ENCODE data around the gene ZNF124.

- TF ChIP-seq POLR2AphosphoS5 (IDR thresholded peaks at IDR 0.05) (no peak), POLR2A (IDR thresholded peaks at IDR 0.05) (no peak)
- TF ChIP-seq, protein P1, sequence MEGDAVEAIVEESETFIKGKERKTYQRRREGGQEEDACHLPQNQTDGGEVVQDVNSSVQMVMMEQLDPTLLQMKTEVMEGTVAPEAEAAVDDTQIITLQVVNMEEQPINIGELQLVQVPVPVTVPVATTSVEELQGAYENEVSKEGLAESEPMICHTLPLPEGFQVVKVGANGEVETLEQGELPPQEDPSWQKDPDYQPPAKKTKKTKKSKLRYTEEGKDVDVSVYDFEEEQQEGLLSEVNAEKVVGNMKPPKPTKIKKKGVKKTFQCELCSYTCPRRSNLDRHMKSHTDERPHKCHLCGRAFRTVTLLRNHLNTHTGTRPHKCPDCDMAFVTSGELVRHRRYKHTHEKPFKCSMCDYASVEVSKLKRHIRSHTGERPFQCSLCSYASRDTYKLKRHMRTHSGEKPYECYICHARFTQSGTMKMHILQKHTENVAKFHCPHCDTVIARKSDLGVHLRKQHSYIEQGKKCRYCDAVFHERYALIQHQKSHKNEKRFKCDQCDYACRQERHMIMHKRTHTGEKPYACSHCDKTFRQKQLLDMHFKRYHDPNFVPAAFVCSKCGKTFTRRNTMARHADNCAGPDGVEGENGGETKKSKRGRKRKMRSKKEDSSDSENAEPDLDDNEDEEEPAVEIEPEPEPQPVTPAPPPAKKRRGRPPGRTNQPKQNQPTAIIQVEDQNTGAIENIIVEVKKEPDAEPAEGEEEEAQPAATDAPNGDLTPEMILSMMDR (IDR thresholded peaks at IDR 0.05): no peak
Observed at GRCh38 chr1:247189981-247190798, 18.4 kb upstream of the ZNF124 start.

All from gastroesophageal sphincter (tissue), 3 donors.